Trophoblast cell (in vitro differentiated cells and primary cell): ENCODE data around the gene SLC25A19.

ENCODE experiments used
- DNase-seq, 2 donors: peaks; one replicate each; pipeline ENCODE4 v3.0.0-alpha.2; 2016
- H2AFZ ChIP-seq: 2 replicates; pipeline ENCODE4 v1.6.1; 2013; ENCODE audit warnings: low read length, moderate library complexity, mild to moderate bottlenecking; ENCODE audit not compliant: insufficient read depth, poor library complexity
- H2AK5ac ChIP-seq: 2 replicates; pipeline ENCODE4 v1.6.1; 2013; ENCODE audit warnings: mild to moderate bottlenecking, low read length
- H2BK120ac ChIP-seq: 2 replicates; pipeline ENCODE4 v1.6.1; 2013; ENCODE audit warnings: low read length, mild to moderate bottlenecking, moderate library complexity; ENCODE audit not compliant: insufficient read depth, poor library complexity
- H2BK12ac ChIP-seq: 2 replicates; pipeline ENCODE4 v1.6.1; 2013; ENCODE audit warnings: mild to moderate bottlenecking, low read length, moderate library complexity
- H2BK5ac ChIP-seq: 2 replicates; pipeline ENCODE4 v1.6.1; 2013; ENCODE audit warnings: low read length, low read depth, moderate library complexity, mild to moderate bottlenecking; ENCODE audit not compliant: poor library complexity
- H3K14ac ChIP-seq: 2 replicates; pipeline ENCODE4 v1.6.1; 2013; ENCODE audit warnings: mild to moderate bottlenecking, low read length
- H3K18ac ChIP-seq: 2 replicates; pipeline ENCODE4 v1.6.1; 2013; ENCODE audit warnings: mild to moderate bottlenecking, low read length
- H3K23ac ChIP-seq: 2 replicates; pipeline ENCODE4 v1.6.1; 2013; ENCODE audit warnings: low read length
- H3K27ac ChIP-seq: 2 replicates; pipeline ENCODE4 v1.5.1; 2013; ENCODE audit warnings: low read depth, mild to moderate bottlenecking, inconsistent platforms, low read length, moderate library complexity
- H3K27me3 ChIP-seq: 2 replicates; pipeline ENCODE4 v1.6.1; 2013; ENCODE audit warnings: inconsistent platforms, mild to moderate bottlenecking, low read length, moderate library complexity; ENCODE audit not compliant: insufficient read depth
- H3K36me3 ChIP-seq, 2 experiments: 1 replicate in 1 of 2; 2 replicates in 1 of 2; pipeline ENCODE4 v1.6.1; 2013; ENCODE audit warnings: low read length in 2 of 2, mild to moderate bottlenecking in 2 of 2, moderate library complexity in 1 of 2; ENCODE audit not compliant: insufficient read depth in 2 of 2, control insufficient read depth in 1 of 2
- H3K4ac ChIP-seq: 2 replicates; pipeline ENCODE4 v1.6.1; 2013; ENCODE audit warnings: low read depth, mild to moderate bottlenecking, low read length, moderate library complexity
- H3K4me1 ChIP-seq, 2 experiments: 1 replicate in 1 of 2; 2 replicates in 1 of 2; pipeline ENCODE4 v1.6.1; 2013; ENCODE audit warnings: low read length in 2 of 2, mild to moderate bottlenecking in 2 of 2, moderate library complexity in 1 of 2; ENCODE audit not compliant: insufficient read depth in 2 of 2, control insufficient read depth in 1 of 2
- H3K4me2 ChIP-seq: 2 replicates; pipeline ENCODE4 v1.6.1; 2013; ENCODE audit warnings: inconsistent platforms, mild to moderate bottlenecking, low read length, moderate library complexity
- H3K4me3 ChIP-seq: 2 replicates; pipeline ENCODE4 v1.5.1; 2013; ENCODE audit warnings: mild to moderate bottlenecking, low read depth, low read length, inconsistent platforms
- H3K79me1 ChIP-seq: one replicate; pipeline ENCODE4 v1.6.1; 2013; ENCODE audit warnings: low read length
- H3K79me2 ChIP-seq: 2 replicates; pipeline ENCODE4 v1.6.1; 2013; ENCODE audit warnings: low read length, mild to moderate bottlenecking; ENCODE audit not compliant: control insufficient read depth, insufficient read depth, poor library complexity
- H3K9ac ChIP-seq: 2 replicates; pipeline ENCODE4 v1.6.1; 2013; ENCODE audit warnings: mild to moderate bottlenecking, low read length
- H3K9me3 ChIP-seq: 2 replicates; pipeline ENCODE4 v1.6.1; 2013; ENCODE audit warnings: low read depth, mild to moderate bottlenecking, control low read depth, inconsistent platforms, low read length; ENCODE audit not compliant: insufficient read depth
- H4K12ac ChIP-seq: 2 replicates; pipeline ENCODE4 v1.6.1; 2013; ENCODE audit warnings: low read depth, mild to moderate bottlenecking, low read length, moderate library complexity
- H4K8ac ChIP-seq: 2 replicates; pipeline ENCODE4 v1.6.1; 2013; ENCODE audit warnings: low read depth, mild to moderate bottlenecking, low read length, moderate library complexity
- H4K91ac ChIP-seq: one replicate; pipeline ENCODE4 v1.6.1; 2013; ENCODE audit warnings: low read depth, mild to moderate bottlenecking, low read length, moderate library complexity
- WGBS: extraction: QIAGEN DNeasy Blood & Tissue Kit; methylation state at CpG from one replicate; pipeline ENCODE4 v1.1.7; 2013; ENCODE audit warnings: missing lambda C conversion rate; ENCODE audit not compliant: insufficient read length, insufficient coverage; ENCODE audit errors: extremely low coverage; 5-methylcytosine and 5-hydroxymethylcytosine counted together

Gene SLC25A19

GRCh38 chr17:75331671-75332070, 42.4 kb upstream of the SLC25A19 start:
- Histone ChIP-seq H2BK5ac (no peak overlapping the region), H3K4me1 (peaks cover 1% of the 10 kb centered on the region in 2 experiments), H3K36me3 (peaks cover 2 to 9% of the 10 kb centered on the region in 2 experiments), H3K14ac (no peak overlapping the region), H2AFZ (no peak overlapping the region), H2BK120ac (no peak overlapping the region), H3K27ac (no peak overlapping the region), H3K79me2 (peaks cover 2% of the 10 kb centered on the region), H3K79me1 (no peaks in the 10 kb centered on the region), H3K23ac (no peak overlapping the region), H3K4me2 (no peak overlapping the region), H3K4me3 (no peak overlapping the region), H4K8ac (no peak overlapping the region), H2AK5ac (no peak overlapping the region), H3K27me3 (no peaks in the 10 kb centered on the region), H3K9ac (no peak overlapping the region), H3K18ac (no peak overlapping the region), H4K91ac (no peak overlapping the region), H4K12ac (no peak overlapping the region), H3K4ac (no peak overlapping the region), H2BK12ac (no peak overlapping the region), H3K9me3 (no peaks in the 10 kb centered on the region)
- DNase-seq = no peak
- WGBS = no CpG with 5 or more reads among the region's 6 CpGs

DNA sequence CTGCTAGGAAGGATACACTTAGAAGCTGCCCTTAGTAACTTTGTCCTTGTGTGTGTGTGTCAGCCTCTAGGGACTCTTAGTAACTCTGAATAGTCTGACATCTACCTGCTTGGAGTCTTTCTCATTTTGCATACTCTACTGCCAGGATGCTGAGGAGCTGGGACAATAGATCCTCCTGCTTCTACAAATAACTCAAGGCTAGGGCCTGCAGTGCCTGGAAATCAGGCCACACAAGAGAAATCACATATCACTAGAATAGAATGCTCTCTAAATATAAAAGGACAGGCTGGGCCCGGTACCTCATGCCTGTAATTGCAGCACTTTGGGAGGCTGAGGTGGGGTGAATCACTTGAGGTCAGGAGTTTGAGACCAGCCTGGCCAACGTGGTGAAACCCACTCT, 38.5 kb upstream of the SLC25A19 start:
- H3K27ac ChIP-seq = no peak overlapping the region
- H3K79me2 ChIP-seq = peaks cover 2% of the 10 kb centered on the region
- H2BK120ac ChIP-seq = no peak overlapping the region
- H3K79me1 ChIP-seq = peaks cover 3% of the 10 kb centered on the region
- no peak overlapping the region for H2BK12ac ChIP-seq
- no peak overlapping the region for H2AFZ ChIP-seq
- H3K27me3 ChIP-seq = no peaks in the 10 kb centered on the region
- no peak overlapping the region for H4K8ac ChIP-seq
- H3K4me1 ChIP-seq = peaks cover 6 to 10% of the 10 kb centered on the region in 2 experiments
- no peak overlapping the region for H3K4me3 ChIP-seq
- no peak overlapping the region for H4K12ac ChIP-seq
- H2AK5ac ChIP-seq = no peak overlapping the region
- H3K23ac ChIP-seq = no peak overlapping the region
- no peak overlapping the region for H3K4me2 ChIP-seq
- no CpG with 5 or more reads among the region's 2 CpGs for WGBS
- H3K9me3 ChIP-seq = no peaks in the 10 kb centered on the region
- H2BK5ac ChIP-seq = no peak overlapping the region
- H3K36me3 ChIP-seq = peaks cover 6 to 9% of the 10 kb centered on the region in 2 experiments
- no peak for DNase-seq
- H4K91ac ChIP-seq = no peak overlapping the region
- H3K9ac ChIP-seq = no peak overlapping the region
- H3K18ac ChIP-seq = no peak overlapping the region
- H3K14ac ChIP-seq = no peak overlapping the region
- H3K4ac ChIP-seq = no peak overlapping the region

- no peak overlapping the region for H3K18ac ChIP-seq
- no peak overlapping the region for H3K4ac ChIP-seq
- no peak overlapping the region for H2AFZ ChIP-seq
- no peak overlapping the region for H4K12ac ChIP-seq
- H3K9ac ChIP-seq = no peak overlapping the region
- H3K36me3 ChIP-seq = peaks cover 11 to 16% of the 10 kb centered on the region in 2 experiments
- H3K4me2 ChIP-seq = peak overlapping the region; percentile 7
- H3K27ac ChIP-seq = peak overlapping the region; percentile 72
- H3K27me3 ChIP-seq = no peaks in the 10 kb centered on the region
- no CpG with 5 or more reads among the region's 5 CpGs for WGBS
- H3K14ac ChIP-seq = no peak overlapping the region
- peaks cover 2% of the 10 kb centered on the region for H3K79me2 ChIP-seq
- peak overlapping the region; percentile 13 for H4K91ac ChIP-seq
- peaks cover 3% of the 10 kb centered on the region for H3K79me1 ChIP-seq
- H2AK5ac ChIP-seq = no peak overlapping the region
- H3K9me3 ChIP-seq = no peaks in the 10 kb centered on the region
- H3K23ac ChIP-seq = no peak overlapping the region
- peak; percentile 85 to 89 for DNase-seq
- no peak overlapping the region for H2BK120ac ChIP-seq
- H3K4me3 ChIP-seq = no peak overlapping the region
- H2BK12ac ChIP-seq = no peak overlapping the region
- H2BK5ac ChIP-seq = peak overlapping the region; percentile 44
- H4K8ac ChIP-seq = no peak overlapping the region
- peaks cover 6 to 10% of the 10 kb centered on the region in 2 experiments for H3K4me1 ChIP-seq
Observed at GRCh38 chr17:75326226-75326848, 37.1 kb upstream of the SLC25A19 start.

- Histone ChIP-seq H2AK5ac (no peak overlapping the region), H2BK120ac (no peak overlapping the region), H3K4me2 (peak overlapping the region; percentile 6), H3K18ac (no peak overlapping the region), H3K23ac (no peak overlapping the region), H3K36me3 (peaks cover 12 to 16% of the 10 kb centered on the region in 2 experiments), H4K12ac (no peak overlapping the region), H2BK12ac (no peak overlapping the region), H3K79me1 (peaks cover 3% of the 10 kb centered on the region), H3K27me3 (no peaks in the 10 kb centered on the region), H3K79me2 (no peaks in the 10 kb centered on the region), H3K14ac (no peak overlapping the region), H3K9ac (no peak overlapping the region), H2AFZ (no peak overlapping the region), H3K4me3 (no peak overlapping the region), H4K8ac (no peak overlapping the region), H3K27ac (peak overlapping the region; percentile 58), H2BK5ac (peak overlapping the region; percentile 44), H3K4me1 (peaks cover 6 to 10% of the 10 kb centered on the region in 2 experiments), H3K9me3 (no peaks in the 10 kb centered on the region), H4K91ac (peak overlapping the region; percentile 13), H3K4ac (no peak overlapping the region)
- WGBS = no CpG with 5 or more reads among the region's 7 CpGs
- DNase-seq = peak; percentile 40 to 52
Observed at GRCh38 chr17:75325827-75326225, 36.6 kb upstream of the SLC25A19 start.
